SK-N-SH (cell line): ENCODE results near the gene AGBL4. TPM values are rescaled to one million over a fixed set of nuclear protein-coding genes. Genes with fewer than 3 reads are reported as not detected.
A peak's percentile ranks its signal among the peaks of the same experiment; 100 is the strongest.

Experiments
- CTCF ChIA-PET: fragments of 300-600, 350-600 bp; formaldehyde crosslinking; extraction: SDS; loops from one replicate; lab custom pipeline; 2021; lab: Yijun Ruan, JAX
- POLR2A ChIA-PET: fragments of 350-600 bp; sonication (Branson Sonifier 250); formaldehyde crosslinking; extraction: SDS; loops from one replicate; lab custom pipeline; 2020; ENCODE audit warnings: antibody characterized with exemption, inconsistent platforms; lab: Yijun Ruan, JAX
- DNase-seq: peaks from one replicate; pipeline ENCODE4 v3.0.0; 2012
- H2AFZ ChIP-seq: fragments of 200-600 bp; sonication (generic); 2 replicates; pipeline ENCODE4 v1.8.1; 2016; ENCODE audit warnings: antibody characterized with exemption, mild to moderate bottlenecking, low read depth
- H3F3A ChIP-seq: fragments of 200-600 bp; sonication (generic); replicated peaks from 2 replicates; pipeline ENCODE3; 2016; ENCODE audit warnings: antibody characterized with exemption, mild to moderate bottlenecking; ENCODE audit not compliant: insufficient read depth
- H3K27ac ChIP-seq, 2 experiments: fragments of 200-500 bp in 1 of 2; fragments of 200-600 bp in 1 of 2; sonication (Bioruptor generic) in 1 of 2; sonication (generic), shearing (Covaris generic) in 1 of 2; 2 replicates each; pipeline versions ENCODE4 v1.5.1 to v1.6.1; 2014 to 2016; ENCODE audit warnings: low read depth in 2 of 2, inconsistent platforms in 1 of 2, low read length in 1 of 2, mild to moderate bottlenecking in 1 of 2, mixed read lengths in 1 of 2
- H3K27me3 ChIP-seq: fragments of 200-600 bp; sonication (generic), shearing (Covaris generic); 2 replicates; pipeline ENCODE4 v1.6.1; 2016; ENCODE audit warnings: mixed run types; ENCODE audit not compliant: insufficient read depth
- H3K36me3 ChIP-seq, 2 experiments: fragments of 200-500 bp in 1 of 2; fragments of 200-600 bp in 1 of 2; sonication (Bioruptor generic) in 1 of 2; sonication (generic) in 1 of 2; replicated peaks in 1 of 2; 2 replicates each; pipeline versions ENCODE3 to v1.5.1; 2014 to 2016; ENCODE audit warnings: low read length in 1 of 2, mild to moderate bottlenecking in 1 of 2; ENCODE audit not compliant: insufficient read depth in 2 of 2, control insufficient read depth in 1 of 2
- H3K4me1 ChIP-seq, 2 experiments: fragments of 200-500 bp in 1 of 2; fragments of 200-600 bp in 1 of 2; sonication (Bioruptor generic) in 1 of 2; sonication (generic), shearing (Covaris generic) in 1 of 2; 2 replicates each; pipeline versions ENCODE4 v1.5.1 to v1.6.1; 2014 to 2016; ENCODE audit warnings: low read depth in 1 of 2, low read length in 1 of 2, mixed run types in 1 of 2; ENCODE audit not compliant: insufficient read depth in 2 of 2, control insufficient read depth in 1 of 2
- H3K4me2 ChIP-seq: fragments of 200-600 bp; sonication (generic), shearing (Covaris generic); 2 replicates; pipeline ENCODE4 v1.6.1; 2017; ENCODE audit warnings: mixed run types
- H3K4me3 ChIP-seq, 2 experiments: fragments of 200-500 bp in 1 of 2; fragments of 200-600 bp in 1 of 2; sonication (Bioruptor generic) in 1 of 2; sonication (generic), shearing (Covaris generic) in 1 of 2; 2 replicates each; pipeline versions ENCODE4 v1.5.1 to v1.8.1; 2014 to 2016; ENCODE audit warnings: low read depth in 2 of 2, inconsistent platforms in 1 of 2, low read length in 1 of 2, mild to moderate bottlenecking in 1 of 2, mixed read lengths in 1 of 2, moderate library complexity in 1 of 2
- H3K79me2 ChIP-seq: fragments of 200-600 bp; sonication (generic); 2 replicates; pipeline ENCODE4 v1.8.1; 2017; ENCODE audit warnings: mild to moderate bottlenecking; ENCODE audit not compliant: insufficient read depth
- H3K9ac ChIP-seq: fragments of 200-600 bp; sonication (generic); 2 replicates; pipeline ENCODE4 v1.6.1; 2017; ENCODE audit warnings: mixed run types
- H3K9me2 ChIP-seq: fragments of 200-600 bp; sonication (generic); 2 replicates; pipeline ENCODE4 v1.6.1; 2017; ENCODE audit warnings: mixed run types
- H3K9me3 ChIP-seq: fragments of 200-600 bp; sonication (generic); 2 replicates; pipeline ENCODE4 v1.6.1; 2017; ENCODE audit warnings: mixed run types, mild to moderate bottlenecking, moderate library complexity
- H4K20me1 ChIP-seq: fragments of 200-600 bp; sonication (generic); 2 replicates; pipeline ENCODE4 v1.6.1; 2017; ENCODE audit warnings: mild to moderate bottlenecking, mixed run types; ENCODE audit not compliant: insufficient read depth
- ELF1 ChIP-seq: IDR thresholded peaks from 2 replicates; pipeline ENCODE4 v1.4.0; 2012
- EZH2phosphoT487 ChIP-seq: fragments of 200-600 bp; sonication (generic); IDR thresholded peaks from 2 replicates; pipeline ENCODE4 v1.6.1; 2017; ENCODE audit warnings: low read depth, mixed run types, mild to moderate bottlenecking, antibody characterized with exemption, moderate library complexity, borderline replicate concordance
- FOSL2 ChIP-seq: IDR thresholded peaks from 2 replicates; pipeline ENCODE4 v1.4.0; 2012; ENCODE audit warnings: low read depth, mild to moderate bottlenecking, moderate library complexity, borderline replicate concordance
- FOXJ3 ChIP-seq: sonication (generic); formaldehyde crosslinking; IDR thresholded peaks from 2 replicates; pipeline ENCODE4 v1.5.1; 2020; ENCODE audit warnings: mild to moderate bottlenecking, missing genetic modification reagents
- GATA2 ChIP-seq: sonication (generic); formaldehyde crosslinking; IDR thresholded peaks from 2 replicates; pipeline ENCODE4 v1.5.0; 2020; ENCODE audit warnings: mild to moderate bottlenecking, missing genetic modification reagents
- MEF2A ChIP-seq: IDR thresholded peaks from 2 replicates; pipeline ENCODE4 v1.4.0; 2012; ENCODE audit warnings: low read depth, borderline replicate concordance
- NFIC ChIP-seq: IDR thresholded peaks from 2 replicates; pipeline ENCODE4 v1.4.0; 2012; ENCODE audit warnings: borderline replicate concordance
- NRF1 ChIP-seq: IDR thresholded peaks from 2 replicates; pipeline ENCODE4 v1.6.1; 2012; ENCODE audit warnings: low read depth, mild to moderate bottlenecking, low read length
- RAD21 ChIP-seq: IDR thresholded peaks from 2 replicates; pipeline ENCODE4 v1.6.1; 2012; ENCODE audit warnings: mild to moderate bottlenecking, low read length
- RCOR1 ChIP-seq: fragments of 150-350 bp; IDR thresholded peaks from 2 replicates; pipeline ENCODE4 v1.6.1; 2017; ENCODE audit warnings: antibody characterized with exemption, low read length
- SIN3A ChIP-seq: IDR thresholded peaks from 2 replicates; pipeline ENCODE4 v1.6.1; 2012; ENCODE audit warnings: low read depth, mild to moderate bottlenecking, low read length, moderate library complexity, borderline replicate concordance
- SMC3 ChIP-seq: IDR thresholded peaks from 2 replicates; pipeline ENCODE4 v1.6.1; 2012; ENCODE audit warnings: low read depth, low read length, improper control_type of control experiment
- TAF1 ChIP-seq: IDR thresholded peaks from 2 replicates; pipeline ENCODE4 v1.6.1; 2012; ENCODE audit warnings: low read depth, mild to moderate bottlenecking, low read length, moderate library complexity, borderline replicate concordance
- TEAD4 ChIP-seq: IDR thresholded peaks from 2 replicates; pipeline ENCODE4 v1.4.0; 2012; ENCODE audit warnings: mild to moderate bottlenecking, borderline replicate concordance; ENCODE audit not compliant: insufficient read depth
- YY1 ChIP-seq: IDR thresholded peaks from 2 replicates; pipeline ENCODE4 v1.4.0; 2012; ENCODE audit warnings: low read depth, mild to moderate bottlenecking
- WGBS: methylation state at CpG from one replicate; pipeline ENCODE4 v1.1.6; 2017; ENCODE audit warnings: low lambda C conversion rate; 5-methylcytosine and 5-hydroxymethylcytosine counted together
- polyA plus RNA-seq, 3 experiments: library from polyadenylated mRNA; depleted of rRNA; stranded (reverse); fragments of >200 nt; gene quantifications; 2 replicates each; pipeline ENCODE4 v1.2.3, GENCODE V29; 2012
- TF ChIP-seq, protein P1 (sequence below): fragments of 150-350 bp; IDR thresholded peaks from 2 replicates; pipeline ENCODE4 v1.6.1; 2017; ENCODE audit warnings: antibody characterized with exemption, low read length, low read depth, borderline replicate concordance
- TF ChIP-seq, protein P2 (sequence below): IDR thresholded peaks from 2 replicates; pipeline ENCODE4 v1.4.0; 2012; ENCODE audit warnings: low read depth, borderline replicate concordance
- TF ChIP-seq, protein P3 (sequence below): IDR thresholded peaks from 2 replicates; pipeline ENCODE4 v1.4.0; 2012; ENCODE audit warnings: low read depth
- TF ChIP-seq, protein P4 (sequence below): IDR thresholded peaks from 2 replicates; pipeline ENCODE4 v1.6.1; 2012; ENCODE audit warnings: mild to moderate bottlenecking, low read depth, low read length, moderate library complexity

AGBL4 gene
- polyA plus RNA-seq, 1 of the 3 experiments (the other 2 are of a cell fraction) = 0.07 TPM

DNA sequence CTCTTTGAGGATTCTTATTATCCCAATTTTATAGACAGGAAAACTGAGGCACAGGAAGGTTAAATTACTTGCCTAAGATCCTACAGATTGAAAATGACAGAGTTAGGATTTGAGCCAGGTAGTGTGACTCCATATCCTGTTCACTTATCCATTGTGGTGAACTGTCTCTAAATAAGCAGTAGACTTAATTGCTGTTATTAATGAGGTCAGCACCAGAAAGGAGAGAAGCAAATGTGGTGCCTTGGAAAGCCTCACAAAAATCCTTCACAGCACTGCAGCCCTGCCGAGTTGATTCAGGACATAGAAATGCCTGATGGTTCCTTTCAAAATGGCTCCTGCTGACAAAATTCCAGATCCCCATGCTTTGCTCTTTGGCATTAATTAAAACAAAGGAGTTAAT lies 1053.8 kb downstream of the AGBL4 start (continued):
- TF ChIP-seq YY1 (peak; percentile 52; the same call in 1 of the 2 replicates), FOSL2 (no peak), NRF1 (no peak), EZH2phosphoT487 (no peak), RAD21 (no peak), NFIC (peak; percentile 9; the same call in 1 of the 2 replicates)
- TF ChIP-seq, protein P1, sequence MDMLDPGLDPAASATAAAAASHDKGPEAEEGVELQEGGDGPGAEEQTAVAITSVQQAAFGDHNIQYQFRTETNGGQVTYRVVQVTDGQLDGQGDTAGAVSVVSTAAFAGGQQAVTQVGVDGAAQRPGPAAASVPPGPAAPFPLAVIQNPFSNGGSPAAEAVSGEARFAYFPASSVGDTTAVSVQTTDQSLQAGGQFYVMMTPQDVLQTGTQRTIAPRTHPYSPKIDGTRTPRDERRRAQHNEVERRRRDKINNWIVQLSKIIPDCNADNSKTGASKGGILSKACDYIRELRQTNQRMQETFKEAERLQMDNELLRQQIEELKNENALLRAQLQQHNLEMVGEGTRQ = no peak
- TF ChIP-seq, all 33 proteins: peak for 4

DNA sequence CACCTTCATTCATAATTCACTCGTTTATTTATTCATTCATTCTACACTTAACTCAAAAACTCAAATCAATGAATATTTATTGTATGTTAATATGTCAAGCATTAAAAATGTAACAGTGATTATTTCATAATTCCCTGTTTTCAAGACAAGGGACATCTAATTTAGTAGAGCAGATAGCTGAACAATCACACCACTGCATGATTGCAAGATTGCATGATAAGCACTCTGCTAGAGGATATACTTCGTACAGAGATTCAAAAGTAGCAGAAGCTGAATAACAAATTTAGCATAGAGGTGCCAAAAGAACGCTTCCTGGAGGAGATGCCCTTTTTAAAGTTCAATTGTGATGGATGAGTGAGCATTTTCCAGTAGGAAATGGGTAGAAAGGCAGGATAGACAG lies 1056.4 kb downstream of the AGBL4 start:
- H3K9me3 ChIP-seq = no peaks in the 10 kb centered on the region
- H3K36me3 ChIP-seq = no peaks in the 10 kb centered on the region
- H3K79me2 ChIP-seq = no peaks in the 10 kb centered on the region
- peak overlapping the region; percentile 50 to 55; a peak in 3 of 4 replicates for H3K27ac ChIP-seq
- H3K4me1 ChIP-seq = peaks cover 3 to 12% of the 10 kb centered on the region in 2 experiments
- POLR2A ChIA-PET = no interaction called here
- no peaks in the 10 kb centered on the region for H3K9me2 ChIP-seq
- no peak overlapping the region for H3K4me2 ChIP-seq
- CTCF ChIA-PET = no interaction called here
- H3F3A ChIP-seq = peaks cover 6% of the 10 kb centered on the region
- H2AFZ ChIP-seq = peak overlapping the region; percentile 4; the same call in 1 of the 2 replicates
- TF ChIP-seq GATA2 (CRISPR knock-in tag) (peak; percentile 67), RCOR1 (no peak), ELF1 (no peak), FOXJ3 (no peak)
- TF ChIP-seq, protein P2, sequence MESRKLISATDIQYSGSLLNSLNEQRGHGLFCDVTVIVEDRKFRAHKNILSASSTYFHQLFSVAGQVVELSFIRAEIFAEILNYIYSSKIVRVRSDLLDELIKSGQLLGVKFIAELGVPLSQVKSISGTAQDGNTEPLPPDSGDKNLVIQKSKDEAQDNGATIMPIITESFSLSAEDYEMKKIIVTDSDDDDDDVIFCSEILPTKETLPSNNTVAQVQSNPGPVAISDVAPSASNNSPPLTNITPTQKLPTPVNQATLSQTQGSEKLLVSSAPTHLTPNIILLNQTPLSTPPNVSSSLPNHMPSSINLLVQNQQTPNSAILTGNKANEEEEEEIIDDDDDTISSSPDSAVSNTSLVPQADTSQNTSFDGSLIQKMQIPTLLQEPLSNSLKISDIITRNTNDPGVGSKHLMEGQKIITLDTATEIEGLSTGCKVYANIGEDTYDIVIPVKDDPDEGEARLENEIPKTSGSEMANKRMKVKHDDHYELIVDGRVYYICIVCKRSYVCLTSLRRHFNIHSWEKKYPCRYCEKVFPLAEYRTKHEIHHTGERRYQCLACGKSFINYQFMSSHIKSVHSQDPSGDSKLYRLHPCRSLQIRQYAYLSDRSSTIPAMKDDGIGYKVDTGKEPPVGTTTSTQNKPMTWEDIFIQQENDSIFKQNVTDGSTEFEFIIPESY = no peak
- no peaks in the 10 kb centered on the region for H3K27me3 ChIP-seq
- no peaks in the 10 kb centered on the region for H4K20me1 ChIP-seq
- DNase-seq = no peak
- 76% methylated on average over 3 of the region's 3 CpGs for WGBS
- H3K4me3 ChIP-seq = no peak overlapping the region
- no peak overlapping the region for H3K9ac ChIP-seq

DNA sequence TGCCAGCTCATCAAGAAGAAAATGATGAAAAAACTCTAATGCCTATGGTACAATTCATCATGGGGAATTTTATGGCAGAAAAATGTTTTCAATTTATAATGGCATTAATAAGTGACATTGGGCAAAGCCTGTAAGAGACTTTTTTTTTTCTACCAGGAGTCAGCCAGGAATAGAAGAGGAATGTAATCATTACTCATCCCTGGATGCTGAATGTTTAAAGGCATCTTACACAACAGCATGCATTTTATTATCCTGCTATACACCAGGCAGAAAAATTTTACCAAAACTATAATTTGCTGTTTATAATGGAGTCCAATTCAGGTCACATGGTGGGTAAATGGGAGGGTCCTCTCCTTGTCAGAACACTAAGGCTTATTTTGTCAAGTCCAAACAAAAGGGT lies 1057.2 kb downstream of the AGBL4 start:
- no peaks in the 10 kb centered on the region for H3K9me3 ChIP-seq
- H3K9me2 ChIP-seq = no peaks in the 10 kb centered on the region
- H3K27ac ChIP-seq = peak overlapping the region; percentile 20 to 50; a peak in 2 of 4 replicates
- H3K36me3 ChIP-seq = no peaks in the 10 kb centered on the region
- no peaks in the 10 kb centered on the region for H3K27me3 ChIP-seq
- POLR2A ChIA-PET = no interaction called here
- peaks cover 3 to 12% of the 10 kb centered on the region in 2 experiments for H3K4me1 ChIP-seq
- no peak overlapping the region for H3K9ac ChIP-seq
- peak overlapping the region; percentile 4; the same call in 1 of the 2 replicates for H2AFZ ChIP-seq
- DNase-seq = no peak
- CTCF ChIA-PET = no interaction called here
- no peaks in the 10 kb centered on the region for H3K79me2 ChIP-seq
- H4K20me1 ChIP-seq = no peaks in the 10 kb centered on the region
- no peak overlapping the region for H3K4me3 ChIP-seq
- H3K4me2 ChIP-seq = peak overlapping the region; percentile 52
- peaks cover 6% of the 10 kb centered on the region for H3F3A ChIP-seq
- TF ChIP-seq SMC3 (no peak), TAF1 (no peak), SIN3A (no peak), GATA2 (CRISPR knock-in tag) (no peak), FOXJ3 (no peak), TEAD4 (0 out of 2 replicates have a peak, but pooled peaks have one; percentile 51), MEF2A (peak; percentile 81), EZH2phosphoT487 (no peak)
- TF ChIP-seq, protein P3, sequence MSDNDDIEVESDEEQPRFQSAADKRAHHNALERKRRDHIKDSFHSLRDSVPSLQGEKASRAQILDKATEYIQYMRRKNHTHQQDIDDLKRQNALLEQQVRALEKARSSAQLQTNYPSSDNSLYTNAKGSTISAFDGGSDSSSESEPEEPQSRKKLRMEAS = no peak
- TF ChIP-seq, protein P4, sequence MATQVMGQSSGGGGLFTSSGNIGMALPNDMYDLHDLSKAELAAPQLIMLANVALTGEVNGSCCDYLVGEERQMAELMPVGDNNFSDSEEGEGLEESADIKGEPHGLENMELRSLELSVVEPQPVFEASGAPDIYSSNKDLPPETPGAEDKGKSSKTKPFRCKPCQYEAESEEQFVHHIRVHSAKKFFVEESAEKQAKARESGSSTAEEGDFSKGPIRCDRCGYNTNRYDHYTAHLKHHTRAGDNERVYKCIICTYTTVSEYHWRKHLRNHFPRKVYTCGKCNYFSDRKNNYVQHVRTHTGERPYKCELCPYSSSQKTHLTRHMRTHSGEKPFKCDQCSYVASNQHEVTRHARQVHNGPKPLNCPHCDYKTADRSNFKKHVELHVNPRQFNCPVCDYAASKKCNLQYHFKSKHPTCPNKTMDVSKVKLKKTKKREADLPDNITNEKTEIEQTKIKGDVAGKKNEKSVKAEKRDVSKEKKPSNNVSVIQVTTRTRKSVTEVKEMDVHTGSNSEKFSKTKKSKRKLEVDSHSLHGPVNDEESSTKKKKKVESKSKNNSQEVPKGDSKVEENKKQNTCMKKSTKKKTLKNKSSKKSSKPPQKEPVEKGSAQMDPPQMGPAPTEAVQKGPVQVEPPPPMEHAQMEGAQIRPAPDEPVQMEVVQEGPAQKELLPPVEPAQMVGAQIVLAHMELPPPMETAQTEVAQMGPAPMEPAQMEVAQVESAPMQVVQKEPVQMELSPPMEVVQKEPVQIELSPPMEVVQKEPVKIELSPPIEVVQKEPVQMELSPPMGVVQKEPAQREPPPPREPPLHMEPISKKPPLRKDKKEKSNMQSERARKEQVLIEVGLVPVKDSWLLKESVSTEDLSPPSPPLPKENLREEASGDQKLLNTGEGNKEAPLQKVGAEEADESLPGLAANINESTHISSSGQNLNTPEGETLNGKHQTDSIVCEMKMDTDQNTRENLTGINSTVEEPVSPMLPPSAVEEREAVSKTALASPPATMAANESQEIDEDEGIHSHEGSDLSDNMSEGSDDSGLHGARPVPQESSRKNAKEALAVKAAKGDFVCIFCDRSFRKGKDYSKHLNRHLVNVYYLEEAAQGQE = no peak
